ENCODE data around the gene THOC2.
"Not testable (repeated sequence)": the region's sequence is repeated elsewhere in the genome, so short reads cannot be mapped to it uniquely, and the experiment has no call there.

Gene THOC2

GRCh38 chrX:123732670-123733363, at the start of gene THOC2:
THOC2 (minus strand) TSS chrX:123733052; CDS start chrX:123733022, 30 bp downstream.
- peak; percentile 82 for DNase-seq

- DNase-seq: not testable (repeated sequence)
Observed at GRCh38 chrX:123781786-123782185, 48.9 kb upstream of the THOC2 start.

GRCh38 chrX:123779908-123780396, 47.1 kb upstream of the THOC2 start:
- DNase-seq: no peak

GRCh38 chrX:123773258-123773988, 40.6 kb upstream of the THOC2 start:
- DNase-seq: no peak

- no peak for DNase-seq
Observed at GRCh38 chrX:123771449-123772064, 38.7 kb upstream of the THOC2 start.

- peak; percentile 74 for DNase-seq
Observed at GRCh38 chrX:123764967-123765871, 32.4 kb upstream of the THOC2 start.

- not testable (repeated sequence) for DNase-seq
Observed at GRCh38 chrX:123759849-123760248, 27.0 kb upstream of the THOC2 start.

GRCh38 chrX:123757794-123758193, 24.9 kb upstream of the THOC2 start:
- DNase-seq: not testable (repeated sequence)

- no peak for DNase-seq
Observed at GRCh38 chrX:123756320-123756719, 23.5 kb upstream of the THOC2 start.

- DNase-seq: no peak
Observed at GRCh38 chrX:123755107-123755506, 22.3 kb upstream of the THOC2 start.

- no peak for DNase-seq
Observed at GRCh38 chrX:123753656-123754350, 21.0 kb upstream of the THOC2 start.

GRCh38 chrX:123749643-123750042, 16.8 kb upstream of the THOC2 start:
- DNase-seq: no peak

- DNase-seq: no peak
Observed at GRCh38 chrX:123745511-123745910, 12.7 kb upstream of the THOC2 start.

GRCh38 chrX:123743312-123743711, 10.5 kb upstream of the THOC2 start:
- DNase-seq: no peak

GRCh38 chrX:123742440-123742839, 9.6 kb upstream of the THOC2 start:
- DNase-seq: no peak

GRCh38 chrX:123740536-123740935, 7.7 kb upstream of the THOC2 start:
- DNase-seq: no peak

- DNase-seq: no peak
Observed at GRCh38 chrX:123740006-123740405, 7.2 kb upstream of the THOC2 start.

- DNase-seq: no peak
Observed at GRCh38 chrX:123739474-123739873, 6.6 kb upstream of the THOC2 start.

- DNase-seq: no peak
Observed at GRCh38 chrX:123738378-123738940, 5.6 kb upstream of the THOC2 start.

GRCh38 chrX:123736333-123736921, 3.6 kb upstream of the THOC2 start:
- DNase-seq: no peak

GRCh38 chrX:123735137-123735536, 2.3 kb upstream of the THOC2 start:
- DNase-seq: not testable (repeated sequence)
